SK-N-SH treated with all-trans-retinoic acid at 6 μM for 48 hours (cell line): ENCODE measurements around the gene FRMD4B.

Experiments
- CREB5 ChIP-seq: fragments of 250-450 bp; sonication (Bioruptor Pico); IDR thresholded peaks from 2 replicates; pipeline ENCODE4 v1.5.1; 2020; ENCODE audit warnings: low read depth, mild to moderate bottlenecking, moderate library complexity
- CSDC2 ChIP-seq: fragments of 250-450 bp; sonication (Bioruptor Pico); IDR thresholded peaks from 2 replicates; pipeline ENCODE4 v1.5.0; 2020; ENCODE audit warnings: mild to moderate bottlenecking, moderate library complexity
- GLIS3 ChIP-seq: fragments of 250-450 bp; sonication (Bioruptor Pico); IDR thresholded peaks from 2 replicates; pipeline ENCODE4 v1.5.0; 2020; ENCODE audit warnings: mild to moderate bottlenecking, moderate library complexity
- ISL1 ChIP-seq: fragments of 250-450 bp; sonication (Bioruptor Pico); IDR thresholded peaks from 2 replicates; pipeline ENCODE4 v2.1.2; 2022; ENCODE audit warnings: mild to moderate bottlenecking, moderate library complexity
- PATZ1 ChIP-seq: fragments of 250-450 bp; sonication (Bioruptor Pico); IDR thresholded peaks from 2 replicates; pipeline ENCODE4 v1.8.0; 2020; ENCODE audit warnings: mild to moderate bottlenecking, moderate library complexity, borderline replicate concordance
- PPARA ChIP-seq: fragments of 250-450 bp; sonication (Bioruptor Pico); IDR thresholded peaks from 2 replicates; pipeline ENCODE4 v1.5.0; 2020; ENCODE audit warnings: mild to moderate bottlenecking, borderline replicate concordance
- RARB ChIP-seq: fragments of 250-450 bp; sonication (Bioruptor Pico); IDR thresholded peaks from 2 replicates; pipeline ENCODE4 v1.8.0; 2021; ENCODE audit warnings: mild to moderate bottlenecking, moderate library complexity
- SNAI2 ChIP-seq: fragments of 250-450 bp; sonication (Bioruptor Pico); IDR thresholded peaks from 2 replicates; pipeline ENCODE4 v1.5.0; 2020; ENCODE audit warnings: mild to moderate bottlenecking, moderate library complexity
- TCF4 ChIP-seq: fragments of 250-450 bp; sonication (Bioruptor Pico); IDR thresholded peaks from 2 replicates; pipeline ENCODE4 v1.8.0; 2021; ENCODE audit warnings: mild to moderate bottlenecking, moderate library complexity, borderline replicate concordance
- TSHZ2 ChIP-seq: fragments of 250-450 bp; sonication (Bioruptor Pico); IDR thresholded peaks from 2 replicates; pipeline ENCODE4 v1.5.0; 2020; ENCODE audit warnings: mild to moderate bottlenecking, moderate library complexity
- ZFP30 ChIP-seq: fragments of 450-650 bp; formaldehyde crosslinking; IDR thresholded peaks from 2 replicates; pipeline ENCODE4 v1.5.0; 2022; ENCODE audit warnings: mild to moderate bottlenecking, moderate library complexity
- ZNF565 ChIP-seq: fragments of 450-650 bp; formaldehyde crosslinking; conservative IDR thresholded peaks from 2 replicates; pipeline ENCODE4 v1.5.0; 2020; ENCODE audit warnings: low read depth, mild to moderate bottlenecking, moderate library complexity
- ZNF70 ChIP-seq: fragments of 450-650 bp; formaldehyde crosslinking; IDR thresholded peaks from 2 replicates; pipeline ENCODE4 v1.5.0; 2020; ENCODE audit warnings: mild to moderate bottlenecking, moderate library complexity

- no peak for TF ChIP-seq PPARA (CRISPR knock-in tag)
- TF ChIP-seq ISL1 = no peak
- no peak for TF ChIP-seq PATZ1 (CRISPR knock-in tag)
- TF ChIP-seq CSDC2 (CRISPR knock-in tag) = no peak
- TF ChIP-seq SNAI2 (CRISPR knock-in tag) = no peak
- no peak for TF ChIP-seq TSHZ2 (CRISPR knock-in tag)
- no peak for TF ChIP-seq CREB5 (CRISPR knock-in tag)
- TF ChIP-seq ZNF565 = no peak
- TF ChIP-seq ZFP30 (CRISPR knock-in tag) = no peak
- no peak for TF ChIP-seq RARB
- no peak for TF ChIP-seq ZNF70 (CRISPR knock-in tag)
- TF ChIP-seq GLIS3 = no peak
- TF ChIP-seq TCF4 (CRISPR knock-in tag) = no peak
These were observed 159.8 kb downstream of the FRMD4B start for GRCh38 chr3:69226071-69226470.
